ENCODE results near the gene TBXAS1.
"Not testable (repeated sequence)": the region's sequence is repeated elsewhere in the genome, so short reads cannot be mapped to it uniquely, and the experiment has no call there.

TBXAS1 gene

DNA sequence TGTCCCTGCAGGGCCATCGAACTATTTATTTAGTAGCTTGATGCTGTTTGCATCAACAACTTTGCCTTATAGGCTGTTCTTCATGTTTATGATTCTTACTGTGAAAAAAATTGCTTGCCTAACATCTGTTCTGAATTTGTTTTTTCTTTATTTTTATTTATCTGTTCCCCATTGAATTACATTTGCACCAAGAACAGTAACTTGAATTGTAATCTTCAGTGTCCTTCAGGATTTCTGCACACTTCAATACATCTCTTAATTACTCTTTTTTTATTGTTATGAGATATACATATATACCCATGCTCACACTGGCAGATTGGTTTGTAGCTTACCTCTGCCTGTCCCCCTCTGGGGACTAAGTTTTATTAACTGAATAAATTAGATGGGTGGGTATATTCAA lies 64.4 kb downstream of the TBXAS1 start:
- no peak for DNase-seq (ENCODE audit: low spot score)

DNA sequence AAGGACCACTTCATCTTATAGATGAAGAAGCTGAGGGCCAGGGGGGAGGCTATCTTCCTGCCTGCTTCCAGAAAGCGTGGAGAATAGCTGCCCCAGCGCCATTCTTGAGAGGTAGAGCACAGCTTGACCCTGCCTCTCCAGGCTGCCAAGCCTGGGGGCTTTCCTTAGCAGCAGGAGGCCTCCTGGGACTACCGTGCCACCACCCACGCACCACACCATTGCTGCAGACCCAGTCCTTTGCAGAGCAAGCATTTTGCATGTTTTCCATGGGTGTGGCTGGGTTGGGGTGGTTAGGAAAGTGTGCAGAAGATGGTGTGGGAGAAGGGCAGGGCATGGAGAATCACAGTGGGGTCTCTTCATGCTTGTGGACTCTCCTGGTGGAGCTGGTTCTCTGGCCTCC lies 64.9 kb downstream of the TBXAS1 start:
- no peak for DNase-seq (ENCODE audit: low spot score)

DNA sequence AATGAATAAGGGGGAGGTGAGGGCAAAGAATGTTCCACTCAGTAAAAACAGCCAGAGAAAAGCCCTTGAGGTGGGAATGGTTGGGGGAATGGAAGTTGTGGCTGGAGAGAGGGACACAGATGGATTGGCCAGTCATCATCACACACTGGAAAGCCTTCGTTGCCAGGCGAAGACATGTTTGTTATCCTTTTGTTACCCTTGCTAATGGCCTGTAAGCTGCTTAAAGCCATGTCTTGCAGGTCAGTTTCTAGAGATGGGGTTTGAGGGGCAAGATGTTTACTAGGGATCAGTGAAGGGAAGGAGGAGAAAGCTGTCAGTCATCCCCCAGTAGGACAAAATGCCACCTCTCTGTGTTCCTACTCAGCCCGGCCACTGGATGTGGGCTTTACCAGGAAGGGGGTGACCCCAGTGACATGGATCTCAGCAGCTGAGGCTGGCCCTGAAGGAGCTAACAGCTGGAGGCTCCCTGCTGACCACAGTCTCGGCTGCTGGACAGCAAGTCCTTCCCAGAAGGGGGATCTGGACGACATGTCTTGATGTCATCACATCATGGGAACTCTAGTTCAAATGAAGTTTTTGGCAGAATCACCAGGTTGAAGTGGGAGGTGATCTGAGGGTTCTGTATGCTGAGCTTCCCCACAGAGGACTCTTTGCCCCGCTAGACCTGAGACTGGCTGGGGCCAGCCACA lies 66.2 kb downstream of the TBXAS1 start:
- no peak for DNase-seq (ENCODE audit: low spot score)

DNA sequence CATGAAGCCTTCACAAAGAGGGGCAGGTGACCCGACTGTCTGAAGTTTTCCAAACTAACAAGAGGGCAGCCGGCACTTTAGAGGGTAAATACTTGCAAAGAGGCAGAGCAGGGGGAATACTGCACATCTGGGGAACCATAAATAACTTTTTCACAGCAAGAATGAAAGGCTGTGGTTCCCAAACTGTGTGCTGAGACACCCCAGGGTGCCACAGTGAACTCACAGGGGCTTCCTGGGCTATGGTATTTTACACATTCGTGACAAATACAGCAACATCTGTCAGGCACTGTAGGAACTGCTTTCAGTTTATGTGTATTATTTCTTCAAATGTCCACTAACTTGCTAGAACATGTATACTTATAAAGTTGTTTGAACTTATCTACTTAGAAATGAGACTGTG lies 67.2 kb downstream of the TBXAS1 start:
- DNase-seq (ENCODE audit: low spot score), result no peak

DNA sequence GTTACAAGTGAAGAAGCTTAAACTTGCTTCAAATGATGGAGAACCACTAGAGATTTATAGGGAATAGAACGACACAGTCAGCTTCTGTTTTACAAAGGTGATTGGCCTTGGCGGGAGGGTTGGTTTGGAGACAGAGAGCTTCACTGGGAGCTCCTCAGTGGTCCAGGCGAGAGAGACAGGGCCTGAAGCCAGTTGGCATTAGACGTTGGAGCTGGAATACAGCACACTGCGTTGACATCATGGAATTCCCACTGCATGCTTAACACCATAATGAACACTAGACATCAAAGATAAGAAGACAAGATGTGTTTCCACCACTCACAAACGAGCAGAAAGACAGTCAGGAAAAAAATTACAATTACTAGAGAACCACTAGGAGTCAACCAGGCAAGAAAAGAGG lies 67.8 kb downstream of the TBXAS1 start:
- no peak for DNase-seq (ENCODE audit: low spot score)

DNA sequence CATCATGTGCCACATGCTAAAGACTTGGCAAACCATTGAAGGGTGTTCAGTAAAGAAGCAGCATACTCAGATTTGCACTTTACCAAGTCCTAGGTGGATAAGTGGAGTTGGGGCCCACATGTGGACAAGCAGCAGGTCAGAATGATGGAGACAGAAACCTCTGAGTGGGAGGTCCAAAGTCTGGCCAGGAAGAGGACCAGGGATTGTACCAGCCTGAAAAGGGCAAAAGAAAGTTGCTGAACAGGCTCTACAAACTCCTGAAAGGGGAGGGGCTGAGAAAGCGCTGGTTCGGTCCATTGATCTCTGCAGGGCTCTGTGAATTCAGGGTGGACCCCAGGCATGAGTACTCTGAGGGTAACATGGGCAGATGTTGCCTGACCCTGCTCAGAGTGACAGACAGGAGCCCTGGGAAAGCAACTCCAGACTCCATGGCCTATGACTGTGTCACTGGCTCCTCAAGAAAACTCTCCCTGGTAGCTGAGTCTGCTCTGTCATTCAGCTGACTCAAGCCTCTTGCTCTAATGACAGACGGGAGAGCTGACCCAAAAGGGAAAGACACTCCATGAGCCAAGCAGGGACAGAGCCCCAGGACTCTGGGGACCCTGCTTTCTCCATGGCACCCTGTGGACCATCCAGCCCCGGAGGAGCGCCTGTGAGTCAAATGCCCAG lies 68.5 kb downstream of the TBXAS1 start:
- no peak for DNase-seq (ENCODE audit: low spot score)

DNA sequence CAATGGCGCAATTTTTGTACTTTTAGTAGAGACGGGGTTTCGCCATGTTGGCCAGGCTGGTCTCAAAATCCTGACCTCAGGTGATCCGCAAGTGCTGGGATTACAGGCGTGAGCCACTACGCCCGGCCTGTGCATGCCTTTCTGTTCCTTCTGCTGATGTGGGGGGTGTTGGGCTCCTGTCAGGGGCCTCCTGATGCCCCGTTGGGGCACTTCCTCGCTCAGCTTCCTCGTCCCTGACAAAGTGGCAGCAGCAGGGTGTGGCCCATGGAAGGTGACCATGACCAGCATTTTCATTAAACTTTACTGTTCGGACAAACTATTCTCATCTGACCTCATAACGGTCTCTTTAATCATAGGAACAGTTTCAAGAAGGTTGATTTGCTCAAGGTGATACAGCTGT lies 69.4 kb downstream of the TBXAS1 start:
- no peak for DNase-seq (ENCODE audit: low spot score)

DNA sequence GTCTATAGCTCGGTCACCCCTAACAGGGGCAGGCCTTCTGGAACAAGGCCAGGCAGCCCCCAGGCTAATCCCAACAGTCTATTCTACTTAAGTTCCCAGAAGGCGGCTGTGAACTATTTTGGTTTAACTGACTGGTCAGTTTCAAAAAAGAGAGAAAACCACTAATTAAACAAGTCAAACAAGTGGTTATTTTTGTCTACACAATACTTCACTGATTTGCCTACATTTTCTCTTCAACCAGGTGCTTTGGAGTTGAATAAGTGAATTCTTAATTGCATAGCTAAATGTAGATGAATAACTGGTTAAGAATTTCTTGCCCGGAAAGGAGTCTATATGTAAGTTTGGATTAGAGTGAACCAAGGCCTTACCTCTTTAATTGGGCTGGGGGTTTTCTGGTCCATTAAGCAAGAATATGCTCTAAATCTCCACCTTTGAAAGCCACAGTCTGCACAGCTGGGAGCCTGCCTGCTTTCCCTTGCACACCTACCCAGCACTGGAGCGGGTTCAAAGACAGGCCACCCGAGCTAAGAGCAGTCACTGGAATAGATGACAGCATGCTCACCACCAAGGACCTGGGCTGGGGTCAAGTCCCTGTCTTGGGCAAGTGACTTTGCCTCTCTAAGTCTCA lies 70.4 kb downstream of the TBXAS1 start:
- no peak for DNase-seq (ENCODE audit: low spot score)

DNA sequence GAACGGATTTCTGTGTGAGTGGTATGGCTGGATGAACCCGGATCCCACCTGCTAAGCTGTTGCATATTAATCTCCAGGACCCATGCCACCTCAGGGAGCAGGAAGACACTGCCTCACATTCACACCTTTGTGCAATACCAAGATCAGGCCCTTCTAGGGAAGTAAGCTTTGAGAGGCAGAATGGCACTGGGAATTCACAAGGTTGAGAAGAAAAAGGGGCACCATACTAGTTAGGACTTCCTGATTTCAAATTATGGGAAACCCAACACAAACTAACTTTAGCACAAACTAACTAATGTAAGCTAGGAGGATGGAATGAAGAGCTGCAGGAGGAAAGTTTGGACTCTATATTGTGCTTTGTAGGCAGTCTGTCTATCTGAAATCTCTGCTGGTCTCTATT lies 71.3 kb downstream of the TBXAS1 start:
- DNase-seq (ENCODE audit: low spot score), result no peak

DNA sequence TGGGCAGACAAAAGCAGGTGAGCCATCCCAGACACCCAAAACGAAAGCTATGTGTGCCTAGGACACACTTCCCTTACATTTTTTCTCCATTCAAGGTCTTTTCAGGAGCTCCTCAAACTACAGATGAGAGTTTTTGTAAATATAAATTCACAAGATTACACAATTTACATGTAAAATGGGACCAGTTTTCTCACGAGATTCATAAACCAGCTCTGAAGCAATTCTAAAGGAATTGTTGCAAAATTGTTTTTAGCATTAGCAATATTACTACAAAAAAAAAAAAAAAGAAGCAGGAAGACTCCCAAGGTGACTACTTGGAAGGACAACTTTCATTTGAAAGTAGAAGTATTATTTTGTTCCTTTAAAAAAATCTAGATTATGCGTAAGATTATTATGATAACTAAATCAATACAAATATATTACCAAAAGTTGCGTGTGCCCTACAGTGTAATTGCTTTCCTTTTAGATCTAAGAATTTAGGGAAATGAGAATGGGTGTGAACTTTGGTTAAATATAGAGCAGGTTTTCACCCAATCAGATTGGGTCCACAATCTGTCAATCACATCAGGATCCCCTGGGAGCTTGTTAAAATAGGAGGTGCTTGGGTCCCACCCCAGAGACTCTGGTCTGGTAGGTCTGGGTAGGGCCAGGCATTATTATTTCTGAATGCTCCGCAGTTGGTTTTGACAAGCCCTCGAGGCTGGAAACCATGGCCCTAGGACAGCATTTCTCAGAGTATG lies 72.2 kb downstream of the TBXAS1 start:
- no peak for DNase-seq (ENCODE audit: low spot score)

DNA sequence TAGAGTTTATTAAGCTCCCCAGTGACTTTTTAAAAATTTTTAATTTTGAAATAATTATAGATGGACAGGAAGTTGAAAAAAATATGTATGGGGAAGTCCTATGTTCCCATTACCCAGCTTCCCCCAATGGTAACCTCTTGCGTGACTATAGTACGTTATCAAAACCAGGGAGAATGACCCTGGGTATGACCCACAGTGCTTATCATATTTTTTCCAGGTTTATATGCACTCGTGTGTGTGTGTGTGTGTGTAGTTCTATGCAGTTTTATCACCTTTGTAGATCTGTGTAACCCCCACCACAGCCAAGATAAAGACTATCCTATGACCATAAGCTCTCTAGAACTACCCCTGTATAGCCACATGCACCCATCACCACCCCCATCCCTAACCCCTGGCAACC lies 72.8 kb downstream of the TBXAS1 start:
- no peak for DNase-seq (ENCODE audit: low spot score)

DNA sequence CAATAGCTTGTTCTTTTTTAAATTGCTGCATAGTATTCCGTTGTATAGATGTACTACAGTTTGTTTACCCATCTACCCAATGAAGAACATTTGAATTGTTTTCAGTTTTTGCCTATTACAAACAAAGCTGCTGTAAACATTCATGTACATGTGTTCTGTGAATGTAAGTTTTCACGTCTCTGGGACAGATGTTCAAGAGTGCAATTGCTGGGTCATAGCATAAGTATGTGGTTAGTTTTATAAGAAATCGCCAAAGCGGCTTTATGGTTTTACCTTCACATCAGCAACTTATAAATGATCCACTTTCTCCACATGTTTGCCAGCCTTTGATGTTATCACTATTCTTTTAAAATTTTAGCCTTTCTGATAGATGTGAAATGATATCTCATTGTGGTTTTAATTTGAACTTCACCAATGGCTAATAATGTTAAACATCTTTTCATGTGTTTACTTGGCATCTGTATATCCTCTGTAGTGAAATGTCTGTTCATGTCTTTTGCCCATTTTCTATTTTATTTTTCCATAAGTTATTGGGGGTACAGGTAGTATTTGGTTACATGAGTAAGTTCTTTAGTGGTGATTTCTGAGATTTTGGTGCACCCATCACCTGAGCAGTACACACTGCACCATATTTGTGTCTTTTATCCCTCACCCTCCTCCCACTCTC lies 73.5 kb downstream of the TBXAS1 start:
- DNase-seq (ENCODE audit: low spot score), result no peak

DNA sequence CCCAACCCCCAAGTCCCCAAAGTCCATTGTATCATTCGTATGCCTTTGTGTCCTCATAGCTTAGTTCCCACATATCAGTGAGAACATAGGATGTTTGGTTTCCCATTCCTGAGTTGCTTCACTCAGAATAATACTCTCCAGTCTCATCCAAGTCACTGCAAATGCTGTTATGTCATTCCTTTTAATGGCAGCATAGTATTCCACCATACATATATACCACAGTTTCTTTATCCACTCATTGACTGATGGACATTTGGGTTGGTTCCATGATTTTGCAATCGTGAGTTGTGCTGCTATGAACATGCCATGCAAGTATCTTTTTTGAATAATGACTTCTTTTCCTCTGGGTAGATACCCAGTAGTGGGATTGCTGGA lies 74.0 kb downstream of the TBXAS1 start:
- DNase-seq (ENCODE audit: low spot score), result not testable (repeated sequence)

DNA sequence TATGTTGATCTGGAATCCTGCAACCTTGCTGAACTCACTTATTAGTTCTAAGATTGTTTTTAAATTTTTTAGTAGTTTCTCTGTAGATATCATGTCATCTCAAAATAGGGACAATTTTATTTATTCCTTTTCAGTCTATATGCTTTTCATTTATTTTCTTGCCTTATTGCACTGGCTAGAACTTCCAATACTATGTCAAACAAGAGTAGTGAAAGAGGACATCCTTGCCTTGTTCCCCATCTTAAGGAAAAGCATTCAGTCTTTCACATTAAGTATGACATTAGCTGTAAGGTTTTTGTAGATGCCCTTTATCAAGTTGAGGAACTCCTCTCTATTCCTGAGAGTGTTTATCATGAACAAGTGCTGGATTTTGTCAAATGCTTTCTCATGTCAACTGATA lies 77.8 kb downstream of the TBXAS1 start:
- DNase-seq (ENCODE audit: low spot score), result no peak

DNA sequence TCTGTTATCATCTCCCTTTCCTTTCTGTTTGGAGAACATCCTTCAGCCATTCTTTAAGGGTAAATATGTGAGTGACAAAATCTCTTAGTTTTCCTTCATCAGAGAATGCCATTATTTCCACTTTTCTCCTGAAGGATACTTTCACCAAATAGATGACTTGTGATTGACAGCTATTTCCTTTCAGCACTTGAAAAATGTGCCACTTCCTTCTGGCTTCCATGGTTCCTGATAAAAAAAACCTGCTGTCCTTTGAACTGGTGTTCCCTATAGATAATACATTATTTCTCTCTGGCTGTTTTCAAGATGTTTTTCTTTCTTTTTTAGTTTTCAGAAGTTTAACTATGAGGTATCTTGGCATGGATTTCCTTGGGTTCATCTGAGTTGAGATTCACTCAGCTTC lies 79.7 kb downstream of the TBXAS1 start:
- no peak for DNase-seq (ENCODE audit: low spot score)

DNA sequence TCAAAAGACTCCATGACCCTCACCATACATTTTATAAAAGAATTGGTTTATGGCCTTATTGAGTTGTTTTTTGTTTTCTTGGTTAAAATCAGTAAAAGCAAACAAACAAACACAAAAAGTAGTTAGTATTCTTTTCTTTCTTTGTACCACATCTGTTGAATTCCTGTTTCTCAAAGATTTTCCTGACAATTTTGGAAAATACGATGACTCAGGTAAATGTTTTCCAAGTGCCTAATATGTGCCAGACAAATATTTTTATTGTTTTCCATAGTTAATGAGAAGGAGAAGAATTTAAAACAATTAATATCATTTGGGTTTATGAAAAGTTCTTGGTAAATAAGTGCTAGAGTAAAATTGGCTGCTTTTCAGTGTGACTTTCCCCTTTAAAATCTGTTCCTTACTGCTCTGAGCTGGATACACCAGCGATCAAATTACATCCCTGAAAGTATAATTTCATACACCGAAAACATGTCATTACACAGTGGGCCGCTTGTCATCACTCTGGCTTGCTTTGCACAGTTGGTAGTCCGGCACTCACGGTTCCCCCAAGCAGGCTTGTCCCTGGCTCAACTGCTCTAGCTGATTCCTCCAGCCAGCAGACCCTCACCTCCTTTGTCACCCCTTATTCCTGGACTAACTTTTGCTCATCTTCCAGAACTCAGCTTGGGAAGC lies 80.5 kb downstream of the TBXAS1 start:
- DNase-seq (ENCODE audit: low spot score), result no peak

DNA sequence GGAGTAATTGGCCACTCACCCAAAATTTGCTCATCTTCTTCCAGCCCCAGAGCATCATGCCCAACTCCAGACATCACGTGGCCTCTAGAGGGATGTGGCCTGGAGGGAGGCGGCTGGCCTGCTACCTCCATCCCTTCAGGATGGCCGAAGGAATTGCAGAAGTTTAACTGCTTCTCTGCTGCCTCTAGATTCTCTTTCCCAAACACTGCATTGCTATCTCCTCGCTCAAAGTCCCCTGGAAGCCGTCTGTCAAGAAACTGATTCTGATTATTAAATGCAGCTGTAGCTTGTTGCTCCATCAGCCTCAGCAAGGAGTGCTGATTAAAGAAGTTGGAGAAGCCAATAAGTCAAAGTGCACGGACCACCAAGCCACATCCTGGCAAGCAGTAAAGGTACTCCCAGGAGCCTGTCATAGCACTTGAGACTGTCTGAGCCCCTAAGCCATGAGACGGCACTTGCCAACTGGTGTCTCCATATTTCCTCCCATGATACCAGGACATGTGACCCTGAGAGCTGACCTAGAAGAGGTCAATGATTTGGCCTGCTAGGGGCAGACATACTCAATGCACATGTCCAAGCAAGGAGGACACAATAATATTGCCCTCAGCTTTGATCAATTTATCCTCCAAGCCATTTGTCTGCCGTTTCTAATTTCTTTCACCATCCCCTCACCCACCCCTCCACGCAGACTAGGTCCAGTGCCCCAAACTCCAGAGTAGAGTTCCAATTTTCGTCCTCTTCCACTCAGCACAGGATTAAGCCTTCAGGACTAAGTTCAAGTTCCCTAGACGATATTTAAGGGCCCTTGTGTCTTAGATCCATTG lies 84.2 kb downstream of the TBXAS1 start:
- peak; percentile 31 for DNase-seq (ENCODE audit: low spot score)

DNA sequence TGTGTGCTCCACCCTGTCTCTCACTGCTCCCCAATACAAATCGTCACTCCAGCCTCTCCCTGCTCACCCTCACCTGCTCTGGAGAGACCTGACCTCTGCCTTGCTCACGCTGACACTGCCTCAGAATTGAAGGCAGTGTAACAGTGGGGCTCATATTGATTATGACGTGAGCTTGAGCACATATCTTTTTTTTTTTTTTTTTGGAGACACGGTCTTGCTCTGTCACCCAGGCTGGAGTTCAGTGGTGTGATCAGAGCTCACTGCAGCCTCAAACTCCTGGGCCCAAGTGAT lies 84.7 kb downstream of the TBXAS1 start:
- no peak for DNase-seq (ENCODE audit: low spot score)

DNA sequence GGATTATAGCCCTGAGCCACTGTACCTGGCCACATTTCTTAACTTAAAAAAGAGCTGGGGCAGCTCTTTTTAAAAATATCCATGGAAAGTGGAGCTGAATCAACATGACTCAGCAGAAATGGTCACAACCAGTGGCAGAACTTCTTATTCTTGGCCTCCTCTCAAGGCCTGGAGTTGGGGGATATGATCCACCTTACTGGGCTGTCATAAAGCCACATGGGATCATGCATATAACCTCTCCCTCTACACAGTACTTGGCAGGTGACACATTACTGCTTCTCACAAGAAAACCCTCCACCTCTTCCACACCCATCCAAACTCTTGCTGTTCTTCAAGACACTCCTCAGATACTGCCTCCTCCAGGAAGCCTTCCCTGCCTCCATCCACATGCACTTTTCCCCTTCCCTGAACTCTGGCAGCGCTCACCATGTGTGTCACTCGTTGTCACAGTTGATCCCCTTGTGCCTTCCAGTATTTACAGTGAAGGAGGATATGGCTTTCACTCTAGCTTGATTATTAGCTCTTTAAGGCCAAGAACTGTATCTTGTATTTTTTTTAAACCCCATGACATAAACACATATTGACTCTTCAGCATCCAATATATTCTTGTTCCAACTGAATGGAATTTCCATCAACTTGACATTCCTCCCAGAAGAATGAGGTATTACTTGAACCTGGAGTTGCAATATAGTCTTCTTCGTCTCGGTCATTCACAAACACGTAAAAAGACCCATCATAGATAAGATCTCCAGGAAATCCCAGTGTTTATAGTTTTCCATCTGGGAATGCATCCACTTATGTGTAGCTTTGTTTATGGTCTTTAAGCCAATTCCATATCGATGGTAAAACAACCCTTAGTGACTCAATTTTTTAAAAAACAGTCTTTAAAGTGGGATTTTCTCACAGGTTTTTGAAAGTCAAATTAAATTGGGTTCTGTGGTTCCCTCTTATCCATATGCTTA lies 85.5 kb downstream of the TBXAS1 start:
- no peak for DNase-seq (ENCODE audit: low spot score)

DNA sequence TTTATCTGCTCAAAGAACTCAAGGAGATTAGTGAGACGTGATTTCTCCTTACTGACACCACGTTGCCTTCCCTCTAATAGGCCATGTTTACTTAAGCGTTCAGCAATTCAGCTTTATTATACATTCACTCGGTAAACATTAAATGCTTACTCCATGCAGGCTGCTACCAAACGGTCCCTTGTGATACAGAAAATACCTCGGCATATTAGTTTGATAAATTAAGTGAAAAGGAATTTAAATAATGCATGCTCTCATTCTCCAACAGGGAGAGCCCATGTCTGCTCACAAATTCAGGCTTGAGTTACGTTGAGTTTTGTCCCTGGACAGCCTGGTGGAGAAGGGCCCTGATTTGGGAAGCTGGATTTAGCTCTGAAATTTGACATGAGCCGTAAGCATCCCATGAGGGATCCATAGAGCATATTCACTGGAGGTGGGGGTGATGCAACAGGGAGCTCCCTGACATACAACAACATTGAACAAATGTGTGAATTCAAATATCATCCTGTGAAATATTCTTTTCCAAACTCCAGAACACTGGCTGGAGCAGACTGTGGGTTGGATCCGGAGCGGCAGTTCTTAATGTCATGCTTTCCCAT lies 86.3 kb downstream of the TBXAS1 start:
- DNase-seq (ENCODE audit: low spot score), result no peak

Data from activated CD4-positive, alpha-beta T cell treated with anti-CD3 and anti-CD28 coated beads, Interleukin-2, Interleukin-4, amounts not matched to agents 100 ng/mL and 50 ng/mL, durations not matched to agents 16 hours and 8 hours (primary cell).